HFF-Myc (cell line): ENCODE measurements around the gene TRAF3.

Experiments
- DNase-seq: peaks from one replicate; pipeline ENCODE4 v3.0.0-alpha.2; 2011; ENCODE audit warnings: low read depth; ENCODE audit errors: extremely low read depth
- H3K4me3 ChIP-seq: replicated peaks from 2 replicates; pipeline ENCODE4 v1.5.1; 2011; ENCODE audit warnings: low read depth, mild to moderate bottlenecking, control low read depth, low read length
- TF ChIP-seq, protein P1 (sequence below): IDR thresholded peaks from 2 replicates; pipeline ENCODE4 v1.5.1; 2012; ENCODE audit warnings: mild to moderate bottlenecking, low read depth, low read length, control low read depth; ENCODE audit errors: missing control alignments

TRAF3 gene

DNA sequence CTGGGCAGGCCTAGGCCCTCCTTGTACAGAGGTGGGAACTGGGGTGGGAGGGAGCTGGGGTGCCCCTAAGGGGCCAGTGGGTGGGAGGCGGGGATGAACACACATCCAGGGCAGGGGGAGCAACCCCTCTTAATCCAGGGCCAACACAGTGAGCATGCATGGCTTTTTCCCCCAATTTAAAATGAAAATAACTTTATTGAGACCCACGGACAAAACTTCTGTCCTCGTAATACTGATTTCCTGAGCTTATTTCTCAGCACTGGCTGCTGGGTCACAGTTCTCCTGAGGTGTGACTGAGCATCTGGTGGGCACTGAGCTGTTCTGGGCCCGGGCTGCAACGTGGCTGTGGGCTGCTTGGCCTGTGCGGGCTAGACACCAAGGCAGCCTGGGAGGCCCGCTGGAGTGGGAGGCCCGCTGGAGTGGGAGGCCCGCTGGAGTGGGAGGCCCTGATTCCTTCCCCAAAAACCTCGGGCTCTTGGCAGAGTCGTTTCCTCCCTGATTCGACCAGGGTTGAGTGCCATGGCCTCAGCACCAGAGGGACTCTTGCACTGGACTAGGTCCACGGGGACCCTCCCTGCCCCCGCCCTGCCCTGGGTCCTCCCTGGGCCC lies 24.9 kb upstream of the TRAF3 start:
- no peak for DNase-seq
- no peak overlapping the region for H3K4me3 ChIP-seq
- TF ChIP-seq, protein P1, sequence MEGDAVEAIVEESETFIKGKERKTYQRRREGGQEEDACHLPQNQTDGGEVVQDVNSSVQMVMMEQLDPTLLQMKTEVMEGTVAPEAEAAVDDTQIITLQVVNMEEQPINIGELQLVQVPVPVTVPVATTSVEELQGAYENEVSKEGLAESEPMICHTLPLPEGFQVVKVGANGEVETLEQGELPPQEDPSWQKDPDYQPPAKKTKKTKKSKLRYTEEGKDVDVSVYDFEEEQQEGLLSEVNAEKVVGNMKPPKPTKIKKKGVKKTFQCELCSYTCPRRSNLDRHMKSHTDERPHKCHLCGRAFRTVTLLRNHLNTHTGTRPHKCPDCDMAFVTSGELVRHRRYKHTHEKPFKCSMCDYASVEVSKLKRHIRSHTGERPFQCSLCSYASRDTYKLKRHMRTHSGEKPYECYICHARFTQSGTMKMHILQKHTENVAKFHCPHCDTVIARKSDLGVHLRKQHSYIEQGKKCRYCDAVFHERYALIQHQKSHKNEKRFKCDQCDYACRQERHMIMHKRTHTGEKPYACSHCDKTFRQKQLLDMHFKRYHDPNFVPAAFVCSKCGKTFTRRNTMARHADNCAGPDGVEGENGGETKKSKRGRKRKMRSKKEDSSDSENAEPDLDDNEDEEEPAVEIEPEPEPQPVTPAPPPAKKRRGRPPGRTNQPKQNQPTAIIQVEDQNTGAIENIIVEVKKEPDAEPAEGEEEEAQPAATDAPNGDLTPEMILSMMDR, result no peak

DNA sequence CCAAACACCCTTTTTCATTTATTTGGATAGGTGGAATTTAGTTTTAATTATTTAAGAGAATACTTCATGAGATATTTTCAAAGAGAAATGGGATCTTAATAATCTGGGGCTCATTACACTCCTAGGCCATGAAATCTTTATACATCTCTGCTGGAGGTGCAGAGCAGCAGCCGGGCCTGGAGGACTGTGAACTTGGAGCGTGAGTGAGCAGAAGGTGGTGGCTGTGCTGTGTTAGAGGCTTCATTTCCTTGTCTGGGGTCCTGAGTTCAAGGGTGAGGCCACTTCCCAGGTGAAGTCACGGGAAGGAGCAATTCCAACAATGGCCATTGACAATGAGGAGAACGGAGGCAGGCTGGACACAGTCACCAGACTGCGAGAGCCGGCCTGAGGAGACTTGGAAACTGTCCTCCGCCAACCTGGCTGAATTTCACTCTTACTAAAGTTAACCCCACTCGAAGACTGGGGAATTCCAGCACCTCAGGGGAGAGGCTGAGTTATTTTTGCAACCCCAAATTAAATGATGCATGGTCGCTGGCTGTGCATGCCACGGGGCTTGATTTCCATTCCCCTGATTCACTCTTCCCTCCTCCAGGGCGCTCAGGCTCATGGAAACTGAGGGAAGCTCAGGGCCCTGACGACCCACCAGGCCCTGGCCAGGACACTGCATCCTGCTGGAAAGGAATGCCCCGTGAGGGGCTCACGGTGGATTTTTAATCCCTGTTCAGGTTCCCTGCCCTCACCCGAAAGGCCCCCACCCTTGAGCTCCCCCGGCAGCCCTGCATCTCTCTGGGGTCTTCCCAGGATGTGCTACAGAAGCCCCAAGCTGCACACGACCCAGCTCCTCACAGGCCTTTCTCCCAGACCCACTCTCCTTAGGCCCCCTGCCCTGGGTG lies 22.6 kb upstream of the TRAF3 start:
- no peak overlapping the region for H3K4me3 ChIP-seq
- TF ChIP-seq, protein P1, result no peak
- no peak for DNase-seq

DNA sequence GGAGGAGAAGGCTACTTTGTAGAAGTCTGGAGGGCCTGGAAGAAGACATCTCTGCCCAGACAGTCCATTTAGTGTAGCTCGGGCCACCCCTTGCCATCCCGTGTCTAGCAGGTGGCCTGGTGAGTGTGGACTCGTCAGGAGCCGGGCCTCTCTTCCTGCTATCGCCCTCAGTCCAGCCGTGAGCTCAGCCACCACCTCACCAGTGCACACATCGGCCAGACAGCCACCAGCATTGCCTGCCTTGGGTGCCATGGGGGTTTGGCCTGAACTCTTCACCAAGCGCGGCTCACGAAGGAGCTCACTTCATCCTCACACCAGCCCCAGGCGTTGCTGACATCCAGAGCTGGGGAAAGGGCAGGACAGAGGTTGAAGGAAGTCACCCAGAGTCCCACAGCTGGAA lies 19.6 kb upstream of the TRAF3 start:
- no peak overlapping the region for H3K4me3 ChIP-seq
- no peak for DNase-seq
- TF ChIP-seq, protein P1, result no peak

- TF ChIP-seq, protein P1, result no peak
- no peak overlapping the region for H3K4me3 ChIP-seq
- no peak for DNase-seq
Observed at GRCh38 chr14:102758087-102758486, 19.2 kb upstream of the TRAF3 start.

DNA sequence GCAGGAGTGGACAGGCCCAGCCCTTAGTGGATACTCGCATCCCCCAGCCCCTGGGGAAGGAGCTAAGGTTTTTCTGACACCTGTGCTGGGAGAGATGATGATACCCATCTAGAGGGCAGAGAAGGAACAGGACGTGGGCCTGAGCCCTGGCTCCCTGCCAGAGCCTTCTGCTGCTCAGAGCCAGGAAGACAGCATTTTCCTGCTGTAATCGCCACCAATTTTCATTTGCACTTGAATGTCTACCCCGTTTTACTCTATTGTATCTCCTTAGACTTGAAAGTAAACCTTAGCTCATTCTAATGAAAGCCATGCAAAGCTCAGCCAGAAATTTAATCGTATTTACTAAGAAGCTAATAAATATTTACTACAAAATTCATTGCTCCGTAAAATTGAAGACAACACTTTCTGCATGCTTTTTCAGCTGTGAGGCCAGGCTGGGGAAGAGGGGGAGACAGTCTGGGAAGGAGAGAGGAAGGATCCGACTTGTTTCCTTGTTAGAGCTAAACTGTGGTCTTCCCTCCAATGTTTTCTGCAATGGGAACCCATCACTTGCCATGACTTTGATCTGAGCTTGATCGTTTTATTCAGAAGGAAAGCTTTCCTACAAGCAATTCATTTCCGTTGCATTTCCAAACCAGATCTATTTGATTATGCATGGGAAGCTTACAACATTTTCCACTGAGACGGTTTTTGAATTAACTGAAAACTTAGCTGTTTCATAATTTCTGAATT lies 17.6 kb upstream of the TRAF3 start:
- no peak overlapping the region for H3K4me3 ChIP-seq
- DNase-seq, result no peak
- TF ChIP-seq, protein P1, result no peak

GRCh38 chr14:102760496-102761193 lies 16.6 kb upstream of the TRAF3 start:
- TF ChIP-seq, protein P1, result no peak
- DNase-seq, result no peak
- H3K4me3 ChIP-seq, result no peak overlapping the region
